ENCODE data around the gene MRPL22.

DNA sequence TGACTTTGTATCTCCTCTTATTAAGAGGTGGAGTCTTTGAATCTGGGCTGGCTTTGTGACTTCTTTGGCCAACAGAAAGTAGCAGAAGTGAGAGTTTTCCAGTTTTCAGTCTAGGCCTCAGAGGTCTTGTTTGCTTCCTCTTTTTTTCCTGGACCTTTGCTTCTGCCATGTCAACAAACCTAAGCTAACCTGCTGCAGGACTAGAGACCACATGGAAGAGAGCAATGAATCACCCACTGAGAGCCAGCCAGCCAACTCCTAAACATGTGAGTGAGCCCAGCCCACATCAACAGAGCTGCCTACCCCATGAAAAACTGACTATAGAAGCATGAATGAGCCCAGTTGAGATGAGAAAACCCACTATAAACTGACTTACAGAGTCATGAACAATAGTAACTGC, 29.9 kb downstream of the MRPL22 start:
- TF ChIP-seq, protein P1, sequence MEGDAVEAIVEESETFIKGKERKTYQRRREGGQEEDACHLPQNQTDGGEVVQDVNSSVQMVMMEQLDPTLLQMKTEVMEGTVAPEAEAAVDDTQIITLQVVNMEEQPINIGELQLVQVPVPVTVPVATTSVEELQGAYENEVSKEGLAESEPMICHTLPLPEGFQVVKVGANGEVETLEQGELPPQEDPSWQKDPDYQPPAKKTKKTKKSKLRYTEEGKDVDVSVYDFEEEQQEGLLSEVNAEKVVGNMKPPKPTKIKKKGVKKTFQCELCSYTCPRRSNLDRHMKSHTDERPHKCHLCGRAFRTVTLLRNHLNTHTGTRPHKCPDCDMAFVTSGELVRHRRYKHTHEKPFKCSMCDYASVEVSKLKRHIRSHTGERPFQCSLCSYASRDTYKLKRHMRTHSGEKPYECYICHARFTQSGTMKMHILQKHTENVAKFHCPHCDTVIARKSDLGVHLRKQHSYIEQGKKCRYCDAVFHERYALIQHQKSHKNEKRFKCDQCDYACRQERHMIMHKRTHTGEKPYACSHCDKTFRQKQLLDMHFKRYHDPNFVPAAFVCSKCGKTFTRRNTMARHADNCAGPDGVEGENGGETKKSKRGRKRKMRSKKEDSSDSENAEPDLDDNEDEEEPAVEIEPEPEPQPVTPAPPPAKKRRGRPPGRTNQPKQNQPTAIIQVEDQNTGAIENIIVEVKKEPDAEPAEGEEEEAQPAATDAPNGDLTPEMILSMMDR (IDR thresholded peaks at IDR 0.05) = no peak
- no peak for TF ChIP-seq POLR2A (IDR thresholded peaks at IDR 0.05)
